HEK293 (cell line): ENCODE data around the gene OR2F1.

Experiments
- CTCF ChIA-PET: fragments of 350-600 bp; formaldehyde crosslinking; extraction: SDS; loops from one replicate; lab custom pipeline; 2021; ENCODE audit warnings: antibody characterized with exemption; lab: Yijun Ruan, JAX
- POLR2A ChIA-PET: fragments of 300-600 bp; formaldehyde crosslinking; extraction: SDS; loops from one replicate; lab custom pipeline; 2020; ENCODE audit warnings: antibody characterized with exemption, inconsistent platforms; lab: Yijun Ruan, JAX
- H3K27ac ChIP-seq: fragments of 200-500 bp; sonication (Bioruptor generic); 2 replicates; pipeline ENCODE4 v1.5.1; 2014; ENCODE audit warnings: low read depth, low read length, control low read depth, inconsistent platforms; ENCODE audit errors: extremely low read depth
- H3K36me3 ChIP-seq, 2 experiments: fragments of 200-500 bp in 1 of 2; sonication (Bioruptor generic) in 1 of 2; 1 replicate in 1 of 2; 2 replicates in 1 of 2; pipeline ENCODE4 v1.5.1; 2014 to 2017; ENCODE audit warnings: inconsistent platforms in 2 of 2, low read length in 2 of 2; ENCODE audit not compliant: control insufficient read depth in 2 of 2, insufficient read depth in 1 of 2
- H3K4me1 ChIP-seq: fragments of 200-500 bp; sonication (Bioruptor generic); 2 replicates; pipeline ENCODE4 v1.5.1; 2014; ENCODE audit warnings: mild to moderate bottlenecking, low read length, inconsistent platforms; ENCODE audit not compliant: control insufficient read depth, insufficient read depth
- H3K4me3 ChIP-seq: 2 replicates; pipeline ENCODE4 v1.5.1; 2011; ENCODE audit warnings: low read depth, mild to moderate bottlenecking, control low read depth, low read length, moderate library complexity
- H3K9me3 ChIP-seq: fragments of 200-500 bp; sonication (Bioruptor generic); 2 replicates; pipeline ENCODE4 v1.5.1; 2014; ENCODE audit warnings: low read depth, low read length, inconsistent platforms; ENCODE audit not compliant: control insufficient read depth, insufficient read depth
- GLI4 ChIP-seq: fragments of 450-650 bp; formaldehyde crosslinking; IDR thresholded peaks from 2 replicates; pipeline ENCODE4 v1.5.1; 2016; ENCODE audit warnings: missing biosample characterization, missing genetic modification characterization
- KLF1 ChIP-seq: fragments of 450-650 bp; formaldehyde crosslinking; IDR thresholded peaks from 2 replicates; pipeline ENCODE4 v1.5.1; 2016; ENCODE audit warnings: missing biosample characterization, missing genetic modification characterization
- KLF10 ChIP-seq: fragments of 450-650 bp; IDR thresholded peaks from 2 replicates; pipeline ENCODE4 v1.5.1; 2018; ENCODE audit warnings: missing biosample characterization, mild to moderate bottlenecking, missing genetic modification characterization
- KLF9 ChIP-seq: fragments of 450-650 bp; formaldehyde crosslinking; IDR thresholded peaks from 2 replicates; pipeline ENCODE4 v1.5.1; 2016; ENCODE audit warnings: missing biosample characterization, missing genetic modification characterization, low read depth
- MEIS1 ChIP-seq: sonication (generic); formaldehyde crosslinking; IDR thresholded peaks from 2 replicates; pipeline ENCODE4 v1.8.1; 2022; ENCODE audit warnings: missing genetic modification reagents, mild to moderate bottlenecking, borderline replicate concordance
- RBAK ChIP-seq: fragments of 450-650 bp; formaldehyde crosslinking; IDR thresholded peaks from 2 replicates; pipeline ENCODE4 v1.5.1; 2016; ENCODE audit warnings: missing biosample characterization, missing genetic modification characterization
- REPIN1 ChIP-seq: fragments of 450-650 bp; formaldehyde crosslinking; IDR thresholded peaks from 2 replicates; pipeline ENCODE4 v1.5.1; 2017; ENCODE audit warnings: missing biosample characterization, missing genetic modification characterization, low read depth
- TCF7L2 ChIP-seq: IDR thresholded peaks from 2 replicates; pipeline ENCODE4 v1.6.1; 2011; ENCODE audit warnings: low read depth, mild to moderate bottlenecking, inconsistent platforms, low read length, moderate library complexity, borderline replicate concordance
- TRIM28 ChIP-seq: IDR thresholded peaks from 2 replicates; pipeline ENCODE4 v1.6.1; 2011; ENCODE audit warnings: low read length, control low read depth, borderline replicate concordance
- ZBTB1 ChIP-seq: fragments of 450-650 bp; formaldehyde crosslinking; IDR thresholded peaks from 2 replicates; pipeline ENCODE4 v1.5.1; 2016; ENCODE audit warnings: missing biosample characterization, missing genetic modification characterization
- ZBTB48 ChIP-seq: fragments of 450-650 bp; formaldehyde crosslinking; IDR thresholded peaks from 2 replicates; pipeline ENCODE4 v1.5.1; 2016; ENCODE audit warnings: missing biosample characterization, missing genetic modification characterization
- ZFP41 ChIP-seq: fragments of 450-650 bp; formaldehyde crosslinking; IDR thresholded peaks from 2 replicates; pipeline ENCODE4 v1.5.1; 2016; ENCODE audit warnings: missing biosample characterization, missing genetic modification characterization, borderline replicate concordance
- ZFP69B ChIP-seq: fragments of 450-650 bp; formaldehyde crosslinking; IDR thresholded peaks from 2 replicates; pipeline ENCODE4 v1.5.1; 2016; ENCODE audit warnings: missing biosample characterization, missing genetic modification characterization
- ZNF133 ChIP-seq: fragments of 450-650 bp; formaldehyde crosslinking; IDR thresholded peaks from 2 replicates; pipeline ENCODE4 v1.5.1; 2016; ENCODE audit warnings: missing biosample characterization, missing genetic modification characterization
- ZNF138 ChIP-seq: fragments of 450-650 bp; formaldehyde crosslinking; IDR thresholded peaks from 2 replicates; pipeline ENCODE4 v1.5.1; 2016; ENCODE audit warnings: missing biosample characterization, missing genetic modification characterization, borderline replicate concordance
- ZNF155 ChIP-seq: fragments of 450-650 bp; formaldehyde crosslinking; IDR thresholded peaks from 2 replicates; pipeline ENCODE4 v1.5.1; 2016; ENCODE audit warnings: missing biosample characterization, missing genetic modification characterization
- ZNF174 ChIP-seq: fragments of 450-650 bp; formaldehyde crosslinking; IDR thresholded peaks from 2 replicates; pipeline ENCODE4 v1.5.0; 2017; ENCODE audit warnings: missing biosample characterization, mild to moderate bottlenecking, missing genetic modification characterization
- ZNF2 ChIP-seq: fragments of 450-650 bp; formaldehyde crosslinking; IDR thresholded peaks from 2 replicates; pipeline ENCODE4 v1.5.1; 2016; ENCODE audit warnings: missing biosample characterization, missing genetic modification characterization
- ZNF202 ChIP-seq: fragments of 450-650 bp; formaldehyde crosslinking; IDR thresholded peaks from 2 replicates; pipeline ENCODE4 v1.5.1; 2016; ENCODE audit warnings: missing biosample characterization, missing genetic modification characterization, borderline replicate concordance
- ZNF24 ChIP-seq: fragments of 450-650 bp; formaldehyde crosslinking; IDR thresholded peaks from 2 replicates; pipeline ENCODE4 v1.5.1; 2016; ENCODE audit warnings: missing biosample characterization, missing genetic modification characterization
- ZNF324 ChIP-seq: fragments of 450-650 bp; formaldehyde crosslinking; IDR thresholded peaks from 2 replicates; pipeline ENCODE4 v1.5.1; 2016; ENCODE audit warnings: missing biosample characterization, missing genetic modification characterization
- ZNF404 ChIP-seq: fragments of 450-650 bp; formaldehyde crosslinking; IDR thresholded peaks from 2 replicates; pipeline ENCODE4 v1.5.1; 2017; ENCODE audit warnings: missing biosample characterization, missing genetic modification characterization
- ZNF560 ChIP-seq: fragments of 450-650 bp; formaldehyde crosslinking; IDR thresholded peaks from 2 replicates; pipeline ENCODE4 v1.5.1; 2017; ENCODE audit warnings: missing biosample characterization, missing genetic modification characterization, borderline replicate concordance
- ZNF624 ChIP-seq: fragments of 450-650 bp; formaldehyde crosslinking; IDR thresholded peaks from 2 replicates; pipeline ENCODE4 v1.5.1; 2017; ENCODE audit warnings: missing biosample characterization, missing genetic modification characterization
- ZNF660 ChIP-seq: fragments of 450-650 bp; IDR thresholded peaks from 2 replicates; pipeline ENCODE4 v1.5.1; 2018; ENCODE audit warnings: missing biosample characterization, mild to moderate bottlenecking, missing genetic modification characterization
- ZNF677 ChIP-seq: fragments of 450-650 bp; IDR thresholded peaks from 2 replicates; pipeline ENCODE4 v1.5.0; 2018; ENCODE audit warnings: missing biosample characterization, mild to moderate bottlenecking, missing genetic modification characterization, moderate library complexity
- ZNF843 ChIP-seq: fragments of 450-650 bp; formaldehyde crosslinking; IDR thresholded peaks from 2 replicates; pipeline ENCODE4 v1.5.1; 2016; ENCODE audit warnings: missing biosample characterization, missing genetic modification characterization
- ZSCAN18 ChIP-seq: fragments of 450-650 bp; formaldehyde crosslinking; IDR thresholded peaks from 2 replicates; pipeline ENCODE4 v1.5.1; 2016; ENCODE audit warnings: missing biosample characterization, missing genetic modification characterization
- ZSCAN23 ChIP-seq: fragments of 450-650 bp; formaldehyde crosslinking; IDR thresholded peaks from 2 replicates; pipeline ENCODE4 v1.5.1; 2016; ENCODE audit warnings: missing biosample characterization, missing genetic modification characterization
- TF ChIP-seq, protein P1 (sequence below): fragments of 450-650 bp; formaldehyde crosslinking; IDR thresholded peaks from 2 replicates; pipeline ENCODE4 v1.5.1; 2016; ENCODE audit warnings: missing biosample characterization, missing genetic modification characterization
- TF ChIP-seq, protein P2 (sequence below): fragments of 450-650 bp; formaldehyde crosslinking; optimal IDR thresholded peaks from 2 replicates; pipeline ENCODE3; 2016; ENCODE audit warnings: missing biosample characterization, mild to moderate bottlenecking, missing genetic modification characterization
- TF ChIP-seq, protein P3 (sequence below): fragments of 450-650 bp; formaldehyde crosslinking; IDR thresholded peaks from 2 replicates; pipeline ENCODE4 v1.5.1; 2016; ENCODE audit warnings: missing biosample characterization, missing genetic modification characterization, borderline replicate concordance
- TF ChIP-seq, protein P4 (sequence below): fragments of 450-650 bp; formaldehyde crosslinking; IDR thresholded peaks from 2 replicates; pipeline ENCODE4 v1.5.1; 2017; ENCODE audit warnings: missing biosample characterization, missing genetic modification characterization

Gene OR2F1

GRCh38 chr7:144004703-144005102, 50.1 kb downstream of the OR2F1 start (continued):
- no peak for TF ChIP-seq KLF10 (tag by site-specific recombination)
- no peak for TF ChIP-seq ZNF677
- no peak for TF ChIP-seq ZFP69B (tag by site-specific recombination)
- no peak for TF ChIP-seq ZNF560 (tag by site-specific recombination)

GRCh38 chr7:144006029-144006691, 51.5 kb downstream of the OR2F1 start:
- POLR2A ChIA-PET: no interaction called here

DNA sequence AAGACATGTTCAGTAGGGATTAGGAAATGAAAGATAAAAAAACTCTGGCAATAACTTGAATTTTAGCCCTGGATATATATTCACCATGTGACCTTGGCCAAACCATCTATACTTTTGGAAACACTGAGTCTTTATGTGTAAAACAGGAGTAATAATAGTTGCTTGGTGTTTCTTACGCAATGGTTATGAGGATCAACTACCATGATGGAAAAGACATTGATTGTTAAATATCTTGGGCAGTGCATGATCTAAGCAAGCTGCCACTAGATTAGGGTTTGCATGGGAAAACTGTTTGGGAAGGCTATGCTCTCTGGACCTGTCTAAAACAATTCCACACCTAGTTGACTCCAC, 52.0 kb downstream of the OR2F1 start:
- Histone ChIP-seq H3K9me3 (no peaks in the 10 kb centered on the region), H3K4me3 (no peak overlapping the region), H3K27ac (no peak overlapping the region), H3K4me1 (no peaks in the 10 kb centered on the region), H3K36me3 (no peaks in the 10 kb centered on the region)
- CTCF ChIA-PET: no interaction called here
- TF ChIP-seq KLF1 (tag by site-specific recombination) (no peak), ZNF404 (tag by site-specific recombination) (no peak), ZNF2 (tag by site-specific recombination) (no peak), TRIM28 (no peak), ZNF324 (tag by site-specific recombination) (no peak), REPIN1 (tag by site-specific recombination) (no peak), ZNF24 (tag by site-specific recombination) (no peak), GLI4 (tag by site-specific recombination) (no peak), KLF9 (tag by site-specific recombination) (no peak), TCF7L2 (no peak), ZNF843 (no peak)
- TF ChIP-seq, protein P1, sequence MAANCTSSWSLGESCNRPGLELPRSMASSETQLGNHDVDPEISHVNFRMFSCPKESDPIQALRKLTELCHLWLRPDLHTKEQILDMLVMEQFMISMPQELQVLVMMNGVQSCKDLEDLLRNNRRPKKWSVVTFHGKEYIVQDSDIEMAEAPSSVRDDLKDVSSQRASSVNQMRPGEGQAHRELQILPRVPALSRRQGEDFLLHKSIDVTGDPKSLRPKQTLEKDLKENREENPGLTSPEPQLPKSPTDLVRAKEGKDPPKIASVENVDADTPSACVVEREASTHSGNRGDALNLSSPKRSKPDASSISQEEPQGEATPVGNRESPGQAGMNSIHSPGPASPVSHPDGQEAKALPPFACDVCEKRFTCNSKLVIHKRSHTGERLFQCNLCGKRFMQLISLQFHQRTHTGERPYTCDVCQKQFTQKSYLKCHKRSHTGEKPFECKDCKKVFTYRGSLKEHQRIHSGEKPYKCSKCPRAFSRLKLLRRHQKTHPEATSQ (tag by site-specific recombination): no peak
- TF ChIP-seq, protein P2, sequence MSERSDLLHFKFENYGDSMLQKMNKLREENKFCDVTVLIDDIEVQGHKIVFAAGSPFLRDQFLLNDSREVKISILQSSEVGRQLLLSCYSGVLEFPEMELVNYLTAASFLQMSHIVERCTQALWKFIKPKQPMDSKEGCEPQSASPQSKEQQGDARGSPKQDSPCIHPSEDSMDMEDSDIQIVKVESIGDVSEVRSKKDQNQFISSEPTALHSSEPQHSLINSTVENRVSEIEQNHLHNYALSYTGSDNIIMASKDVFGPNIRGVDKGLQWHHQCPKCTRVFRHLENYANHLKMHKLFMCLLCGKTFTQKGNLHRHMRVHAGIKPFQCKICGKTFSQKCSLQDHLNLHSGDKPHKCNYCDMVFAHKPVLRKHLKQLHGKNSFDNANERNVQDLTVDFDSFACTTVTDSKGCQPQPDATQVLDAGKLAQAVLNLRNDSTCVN (tag by site-specific recombination): no peak
- TF ChIP-seq, protein P3, sequence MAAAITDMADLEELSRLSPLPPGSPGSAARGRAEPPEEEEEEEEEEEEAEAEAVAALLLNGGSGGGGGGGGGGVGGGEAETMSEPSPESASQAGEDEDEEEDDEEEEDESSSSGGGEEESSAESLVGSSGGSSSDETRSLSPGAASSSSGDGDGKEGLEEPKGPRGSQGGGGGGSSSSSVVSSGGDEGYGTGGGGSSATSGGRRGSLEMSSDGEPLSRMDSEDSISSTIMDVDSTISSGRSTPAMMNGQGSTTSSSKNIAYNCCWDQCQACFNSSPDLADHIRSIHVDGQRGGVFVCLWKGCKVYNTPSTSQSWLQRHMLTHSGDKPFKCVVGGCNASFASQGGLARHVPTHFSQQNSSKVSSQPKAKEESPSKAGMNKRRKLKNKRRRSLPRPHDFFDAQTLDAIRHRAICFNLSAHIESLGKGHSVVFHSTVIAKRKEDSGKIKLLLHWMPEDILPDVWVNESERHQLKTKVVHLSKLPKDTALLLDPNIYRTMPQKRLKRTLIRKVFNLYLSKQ (tag by site-specific recombination): no peak
- POLR2A ChIA-PET: no interaction called here

More at GRCh38 chr7:144006029-144006691, 51.5 kb downstream of the OR2F1 start:
- TF ChIP-seq ZSCAN23 (tag by site-specific recombination): no peak
- TF ChIP-seq RBAK (tag by site-specific recombination): no peak
- TF ChIP-seq ZNF133 (tag by site-specific recombination): no peak
- TF ChIP-seq ZSCAN18 (tag by site-specific recombination): no peak
- no peak for TF ChIP-seq ZBTB48 (tag by site-specific recombination)
- no peak for TF ChIP-seq MEIS1 (CRISPR knock-in tag)
- no peak for TF ChIP-seq ZNF624 (tag by site-specific recombination)
- no peak for TF ChIP-seq ZNF660 (tag by site-specific recombination)
- no peak for TF ChIP-seq ZNF202 (tag by site-specific recombination)
- TF ChIP-seq ZNF155: no peak
- TF ChIP-seq, protein P4, sequence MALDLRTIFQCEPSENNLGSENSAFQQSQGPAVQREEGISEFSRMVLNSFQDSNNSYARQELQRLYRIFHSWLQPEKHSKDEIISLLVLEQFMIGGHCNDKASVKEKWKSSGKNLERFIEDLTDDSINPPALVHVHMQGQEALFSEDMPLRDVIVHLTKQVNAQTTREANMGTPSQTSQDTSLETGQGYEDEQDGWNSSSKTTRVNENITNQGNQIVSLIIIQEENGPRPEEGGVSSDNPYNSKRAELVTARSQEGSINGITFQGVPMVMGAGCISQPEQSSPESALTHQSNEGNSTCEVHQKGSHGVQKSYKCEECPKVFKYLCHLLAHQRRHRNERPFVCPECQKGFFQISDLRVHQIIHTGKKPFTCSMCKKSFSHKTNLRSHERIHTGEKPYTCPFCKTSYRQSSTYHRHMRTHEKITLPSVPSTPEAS (tag by site-specific recombination): no peak
- TF ChIP-seq ZFP41 (tag by site-specific recombination): no peak
- TF ChIP-seq ZNF138: no peak
- no peak for TF ChIP-seq ZBTB1
- no peak for TF ChIP-seq ZNF174 (tag by site-specific recombination)
- Histone ChIP-seq H3K36me3 (no peaks in the 10 kb centered on the region), H3K4me3 (no peak overlapping the region), H3K4me1 (no peaks in the 10 kb centered on the region), H3K27ac (no peak overlapping the region), H3K9me3 (no peaks in the 10 kb centered on the region)
- CTCF ChIA-PET: no interaction called here
